Keratinocyte (primary cell): Measurements from ENCODE around the gene AIDA. TPM values are rescaled to one million over a fixed set of nuclear protein-coding genes. Genes with fewer than 3 reads are reported as not detected.
A peak's percentile ranks its signal among the peaks of the same experiment; 100 is the strongest.

Experiments
- DNase-seq: peaks from one replicate; pipeline ENCODE4 v3.0.0-alpha.2; 2011; ENCODE audit warnings: low read depth, missing footprints, low spot score
- FAIRE-seq: peaks from 2 replicates; lab custom pipeline; 2011; peaks lifted over from hg19 to GRCh38; lab: Jason Lieb, UNC
- H2AFZ ChIP-seq: 2 replicates; pipeline ENCODE4 v1.6.0; 2012; ENCODE audit warnings: low read length, control low read depth, inconsistent platforms; ENCODE audit not compliant: control insufficient read depth
- H3K27ac ChIP-seq: 2 replicates; pipeline ENCODE4 v1.5.1; 2011; ENCODE audit warnings: low read length; ENCODE audit not compliant: control insufficient read depth, insufficient read depth
- H3K27me3 ChIP-seq: 3 replicates; pipeline ENCODE4 v1.6.0; 2011; ENCODE audit warnings: low read length; ENCODE audit not compliant: control insufficient read depth, insufficient read depth; ENCODE audit errors: extremely low read depth
- H3K36me3 ChIP-seq, 2 experiments: 2 replicates in 1 of 2; 3 replicates in 1 of 2; pipeline ENCODE4 v1.5.1; 2011; ENCODE audit warnings: low read length in 2 of 2, mild to moderate bottlenecking in 1 of 2; ENCODE audit not compliant: control insufficient read depth in 2 of 2, insufficient read depth in 2 of 2; ENCODE audit errors: extremely low read depth in 1 of 2
- H3K4me1 ChIP-seq: 3 replicates; pipeline ENCODE4 v1.5.1; 2011; ENCODE audit warnings: low read length; ENCODE audit not compliant: control insufficient read depth, insufficient read depth; ENCODE audit errors: extremely low read depth
- H3K4me2 ChIP-seq: 3 replicates; pipeline ENCODE4 v1.6.0; 2011; ENCODE audit warnings: low read depth, low read length; ENCODE audit not compliant: control insufficient read depth, insufficient read depth; ENCODE audit errors: extremely low read depth
- H3K4me3 ChIP-seq, 3 experiments: fragments of 200-600 bp in 1 of 3; sonication (generic) in 1 of 3; 2 replicates in 2 of 3; 3 replicates in 1 of 3; pipeline ENCODE4 v1.5.1; 2011 to 2016; ENCODE audit warnings: low read length in 3 of 3, mild to moderate bottlenecking in 3 of 3, control low read depth in 2 of 3, inconsistent platforms in 1 of 3, low read depth in 1 of 3, mixed read lengths in 1 of 3, mixed run types in 1 of 3, moderate library complexity in 1 of 3; ENCODE audit not compliant: control insufficient read depth in 2 of 3, insufficient read depth in 2 of 3; ENCODE audit errors: extremely low read depth in 1 of 3
- H3K79me2 ChIP-seq: 2 replicates; pipeline ENCODE4 v1.6.0; 2012; ENCODE audit warnings: low read length; ENCODE audit not compliant: control insufficient read depth, insufficient read depth
- H3K9ac ChIP-seq: 3 replicates; pipeline ENCODE4 v1.6.0; 2011; ENCODE audit warnings: low read length; ENCODE audit not compliant: control insufficient read depth, insufficient read depth; ENCODE audit errors: extremely low read depth
- H3K9me1 ChIP-seq: 3 replicates; pipeline ENCODE4 v1.6.0; 2011; ENCODE audit warnings: low read length; ENCODE audit not compliant: control insufficient read depth, insufficient read depth; ENCODE audit errors: extremely low read depth
- H3K9me3 ChIP-seq: 2 replicates; pipeline ENCODE4 v1.5.1; 2012; ENCODE audit warnings: low read depth, low read length; ENCODE audit not compliant: control insufficient read depth
- H4K20me1 ChIP-seq: 3 replicates; pipeline ENCODE4 v1.6.0; 2011; ENCODE audit warnings: low read length; ENCODE audit not compliant: control insufficient read depth, insufficient read depth; ENCODE audit errors: extremely low read depth
- CTCF ChIP-seq, 3 experiments: IDR thresholded peaks in 1 of 3; conservative IDR thresholded peaks in 1 of 3; optimal IDR thresholded peaks in 1 of 3; 2 replicates in 2 of 3; 3 replicates in 1 of 3; pipeline versions ENCODE3 to v1.5.1; 2011; ENCODE audit warnings: low read length in 3 of 3, mild to moderate bottlenecking in 3 of 3, moderate library complexity in 2 of 3, control low read depth in 1 of 3, inconsistent platforms in 1 of 3; ENCODE audit not compliant: insufficient read depth in 2 of 3; ENCODE audit errors: extremely low read depth in 1 of 3
- EZH2 ChIP-seq: IDR thresholded peaks from one replicate; pipeline ENCODE4 v1.6.1; 2012; ENCODE audit warnings: inconsistent platforms, mild to moderate bottlenecking, low read length, moderate library complexity
- dilution Hi-C: fragments of 300-500 bp; cut with MboI; formaldehyde crosslinking; loops from one replicate; pipeline ENCODE4 v1.7.0; 2020; ENCODE audit warnings: low sequenced_read_pairs; ENCODE audit not compliant: extremely low pct_ligation_motif_present
- polyA plus RNA-seq, 5 experiments: library from polyadenylated mRNA; depleted of rRNA in 3 of 5; stranded (reverse) in 3 of 5; stranded (forward) in 1 of 5; unstranded in 1 of 5; fragments of >200 nt; gene quantifications; 1 replicate in 1 of 5; 2 replicates in 3 of 5; 3 replicates in 1 of 5; pipeline versions ENCODE4 v1.2.1 to v1.2.3, GENCODE V29; 2011 to 2012; ENCODE audit warnings: missing spikeins in 2 of 5, low read depth in 1 of 5, low replicate concordance in 1 of 5

AIDA gene
- polyA plus RNA-seq, 1 donor (not counting 4 experiments of a cell fraction or from before 2014, with no cell fraction given): 86.8 TPM

GRCh38 chr1:222652676-222653075 lies 59.6 kb downstream of the AIDA start:
- Histone ChIP-seq H4K20me1 (no peaks in the 10 kb centered on the region), H3K4me3 (no peak overlapping the region), H3K9me1 (no peaks in the 10 kb centered on the region), H3K27me3 (no peaks in the 10 kb centered on the region), H3K4me2 (no peak overlapping the region), H3K27ac (no peak overlapping the region), H3K9ac (no peak overlapping the region), H3K36me3 (peaks cover 5 to 28% of the 10 kb centered on the region in 2 experiments), H3K4me1 (no peaks in the 10 kb centered on the region), H3K79me2 (no peaks in the 10 kb centered on the region), H2AFZ (no peak overlapping the region), H3K9me3 (no peaks in the 10 kb centered on the region)
- TF ChIP-seq CTCF (optimal IDR thresholded peaks at IDR 0.05 in 1 of 3, IDR thresholded peaks at IDR 0.05 in 1 of 3, conservative IDR thresholded peaks at IDR 0.05 in 1 of 3; ENCODE audit: extremely low read depth in 1 of 3, insufficient read depth in 2 of 3, low read length in 3 of 3) (no peak), EZH2 (no peak)
- dilution Hi-C loops: no loop called here
- DNase-seq (no peak), FAIRE-seq (no peak)

GRCh38 chr1:222644636-222644980 lies 67.7 kb downstream of the AIDA start:
- Histone ChIP-seq H3K9ac (peak overlapping the region; percentile 95), H3K79me2 (peaks cover 12% of the 10 kb centered on the region), H3K27ac (peak overlapping the region; percentile 95), H3K36me3 (peaks cover 5 to 8% of the 10 kb centered on the region in 2 experiments), H3K4me3 (peak overlapping the region; percentile 78 to 100 (median 98)), H3K9me3 (no peaks in the 10 kb centered on the region), H2AFZ (peak overlapping the region; percentile 94), H3K9me1 (no peaks in the 10 kb centered on the region), H3K4me1 (peaks cover 6% of the 10 kb centered on the region), H4K20me1 (no peaks in the 10 kb centered on the region), H3K4me2 (peak overlapping the region; percentile 100), H3K27me3 (no peaks in the 10 kb centered on the region)
- dilution Hi-C loops: no loop called here
- TF ChIP-seq CTCF (optimal IDR thresholded peaks at IDR 0.05 in 1 of 3, IDR thresholded peaks at IDR 0.05 in 1 of 3, conservative IDR thresholded peaks at IDR 0.05 in 1 of 3; ENCODE audit: extremely low read depth in 1 of 3, insufficient read depth in 2 of 3, low read length in 3 of 3) (no peak), EZH2 (no peak)
- FAIRE-seq (no peak), DNase-seq (no peak)
